H1 (cell line): ENCODE data around the gene POU2F1. TPM values are rescaled to one million over a fixed set of nuclear protein-coding genes. Genes with fewer than 3 reads are reported as not detected.

Experiments used
- CTCF ChIA-PET: fragments of 300-600 bp; sonication (Branson Sonifier 250); formaldehyde crosslinking; loops from one replicate; lab custom pipeline; 2021; ENCODE audit not compliant: partially characterized antibody; lab: Charles Lee
- POLR2A ChIA-PET: fragments of 300-600 bp; sonication (Branson Sonifier 250); formaldehyde crosslinking; loops from one replicate; lab custom pipeline; 2021; ENCODE audit warnings: inconsistent platforms; ENCODE audit not compliant: partially characterized antibody; lab: Charles Lee
- DNase-seq, 2 experiments: peaks; one replicate each; pipeline versions ENCODE4 v3.0.0 to v3.0.0-alpha.2; 2010 to 2022; ENCODE audit warnings: low spot score in 2 of 2, low read depth in 1 of 2, mixed read lengths in 1 of 2
- FAIRE-seq: peaks from 2 replicates; lab custom pipeline; 2011; peaks lifted over from hg19 to GRCh38; lab: Jason Lieb, UNC
- H2AFZ ChIP-seq: 2 replicates; pipeline ENCODE4 v1.8.1; 2012; ENCODE audit warnings: low read length, inconsistent platforms
- H2AK5ac ChIP-seq: 2 replicates; pipeline ENCODE4 v1.6.1; 2013; ENCODE audit warnings: low read depth, low read length
- H2BK120ac ChIP-seq: replicated peaks from 2 replicates; pipeline ENCODE3; 2013; ENCODE audit warnings: low read depth, low read length, inconsistent platforms
- H2BK12ac ChIP-seq: 2 replicates; pipeline ENCODE4 v1.6.1; 2013; ENCODE audit warnings: low read depth, low read length
- H2BK15ac ChIP-seq: 2 replicates; pipeline ENCODE4 v1.6.1; 2013; ENCODE audit warnings: low read length
- H2BK20ac ChIP-seq: 2 replicates; pipeline ENCODE4 v1.6.1; 2013; ENCODE audit warnings: low read length
- H2BK5ac ChIP-seq: 2 replicates; pipeline ENCODE4 v1.6.1; 2013; ENCODE audit warnings: low read depth, low read length
- H3K14ac ChIP-seq: 2 replicates; pipeline ENCODE4 v1.6.1; 2013; ENCODE audit warnings: inconsistent platforms; ENCODE audit not compliant: insufficient read length
- H3K18ac ChIP-seq: 2 replicates; pipeline ENCODE4 v1.6.1; 2013; ENCODE audit warnings: low read length; ENCODE audit errors: extremely low read depth
- H3K23ac ChIP-seq: 2 replicates; pipeline ENCODE4 v1.6.1; 2013; ENCODE audit warnings: inconsistent platforms; ENCODE audit not compliant: insufficient read length
- H3K23me2 ChIP-seq: 2 replicates; pipeline ENCODE4 v1.6.1; 2013; ENCODE audit warnings: low read depth, low read length
- H3K27ac ChIP-seq: 2 replicates; pipeline ENCODE4 v1.6.1; 2011; ENCODE audit warnings: low read depth, low read length, inconsistent platforms
- H3K27me3 ChIP-seq, 4 experiments: replicated peaks in 1 of 4; 1 replicate in 1 of 4; 2 replicates in 3 of 4; pipeline versions ENCODE4 v1.6.1 to v1.8.1; 2011 to 2013; ENCODE audit warnings: low read length in 3 of 4, mild to moderate bottlenecking in 3 of 4, inconsistent platforms in 2 of 4, mixed read lengths in 2 of 4, moderate library complexity in 1 of 4; ENCODE audit not compliant: control insufficient read depth in 3 of 4, insufficient read depth in 3 of 4; ENCODE audit errors: extremely low read depth in 1 of 4
- H3K36me3 ChIP-seq, 4 experiments: 2 replicates each; pipeline versions ENCODE4 v1.6.1 to v1.8.1; 2011 to 2013; ENCODE audit warnings: mild to moderate bottlenecking in 4 of 4, low read length in 3 of 4, moderate library complexity in 2 of 4, control low read depth in 1 of 4, inconsistent platforms in 1 of 4; ENCODE audit not compliant: insufficient read depth in 4 of 4, control insufficient read depth in 2 of 4
- H3K4ac ChIP-seq: replicated peaks from 2 replicates; pipeline ENCODE3; 2013; ENCODE audit warnings: low read length, low read depth, mixed read lengths, inconsistent platforms; ENCODE audit not compliant: insufficient read length
- H3K4me1 ChIP-seq, 4 experiments: replicated peaks in 1 of 4; 1 replicate in 1 of 4; 2 replicates in 3 of 4; pipeline versions ENCODE4 v1.6.1 to v1.8.1; 2011 to 2013; ENCODE audit warnings: low read length in 3 of 4, inconsistent platforms in 2 of 4, mixed read lengths in 1 of 4; ENCODE audit not compliant: insufficient read depth in 4 of 4, control insufficient read depth in 3 of 4
- H3K4me2 ChIP-seq, 2 experiments: 2 replicates each; pipeline versions ENCODE4 v1.6.1 to v1.8.1; 2011 to 2013; ENCODE audit warnings: low read depth in 2 of 2, low read length in 2 of 2, control low read depth in 1 of 2, inconsistent platforms in 1 of 2, mild to moderate bottlenecking in 1 of 2; ENCODE audit not compliant: insufficient read depth in 1 of 2
- H3K4me3 ChIP-seq, 4 experiments: fragments of 200-600, 300-600 bp in 1 of 4; sonication (generic), shearing (Covaris generic), sonication (Bioruptor Twin) in 1 of 4; 2 replicates each; pipeline versions ENCODE4 v1.5.1 to v1.8.1; 2011 to 2016; ENCODE audit warnings: low read length in 4 of 4, low read depth in 3 of 4, control low read depth in 2 of 4, inconsistent platforms in 2 of 4, mild to moderate bottlenecking in 2 of 4, mixed read lengths in 1 of 4, moderate library complexity in 1 of 4; ENCODE audit not compliant: insufficient read depth in 2 of 4; ENCODE audit errors: extremely low read depth in 1 of 4
- H3K56ac ChIP-seq: replicated peaks from 2 replicates; pipeline ENCODE3; 2013; ENCODE audit warnings: low read depth, mild to moderate bottlenecking, mixed read lengths, low read length, inconsistent platforms; ENCODE audit not compliant: insufficient read length
- H3K79me1 ChIP-seq: 2 replicates; pipeline ENCODE4 v1.6.1; 2013; ENCODE audit warnings: low read depth, low read length, control low read depth
- H3K79me2 ChIP-seq, 2 experiments: 2 replicates each; pipeline versions ENCODE4 v1.6.1 to v1.8.1; 2012 to 2013; ENCODE audit warnings: low read length in 2 of 2, mild to moderate bottlenecking in 2 of 2, inconsistent platforms in 1 of 2; ENCODE audit not compliant: insufficient read depth in 2 of 2, control insufficient read depth in 1 of 2
- H3K9ac ChIP-seq, 4 experiments: replicated peaks in 1 of 4; 1 replicate in 1 of 4; 2 replicates in 3 of 4; pipeline versions ENCODE4 v1.6.1 to v1.8.1; 2011 to 2013; ENCODE audit warnings: low read depth in 3 of 4, low read length in 3 of 4, control low read depth in 2 of 4, mild to moderate bottlenecking in 2 of 4, moderate library complexity in 2 of 4, inconsistent platforms in 1 of 4; ENCODE audit errors: extremely low read depth in 1 of 4
- H3K9me3 ChIP-seq, 2 experiments: 2 replicates each; pipeline versions ENCODE4 v1.6.1 to v1.8.1; 2012 to 2013; ENCODE audit warnings: mild to moderate bottlenecking in 2 of 2, moderate library complexity in 2 of 2, control low read depth in 1 of 2, inconsistent platforms in 1 of 2, low read depth in 1 of 2, low read length in 1 of 2, mixed read lengths in 1 of 2; ENCODE audit not compliant: insufficient read depth in 2 of 2
- H4K20me1 ChIP-seq, 2 experiments: replicated peaks in 1 of 2; 2 replicates each; pipeline versions ENCODE3 to v1.8.1; 2011 to 2013; ENCODE audit warnings: inconsistent platforms in 2 of 2, low read length in 2 of 2, mild to moderate bottlenecking in 1 of 2; ENCODE audit not compliant: insufficient read depth in 2 of 2, control insufficient read depth in 1 of 2
- H4K5ac ChIP-seq: 2 replicates; pipeline ENCODE4 v1.6.1; 2013; ENCODE audit warnings: low read length, low read depth, mixed read lengths, inconsistent platforms; ENCODE audit not compliant: insufficient read length
- H4K8ac ChIP-seq: 2 replicates; pipeline ENCODE4 v1.8.0; 2013; ENCODE audit warnings: mild to moderate bottlenecking, moderate library complexity, low read length, inconsistent platforms; ENCODE audit not compliant: insufficient read depth; ENCODE audit errors: extremely low read depth
- H4K91ac ChIP-seq: replicated peaks from 2 replicates; pipeline ENCODE3; 2013; ENCODE audit warnings: low read length, mixed read lengths, inconsistent platforms; ENCODE audit not compliant: insufficient read length
- CHD2 ChIP-seq: IDR thresholded peaks from 2 replicates; pipeline ENCODE4 v1.6.1; 2012; ENCODE audit warnings: low read length, improper control_type of control experiment
- WGBS, 2 experiments: shearing (Covaris generic) in 1 of 2; methylation state at CpG; one replicate each; pipeline versions ENCODE4 v1.1.6 to v1.1.7; 2013 to 2015; ENCODE audit warnings: low lambda C conversion rate in 2 of 2, mixed read lengths in 2 of 2, inconsistent platforms in 1 of 2, low coverage in 1 of 2, missing lambda C conversion rate in 1 of 2; ENCODE audit not compliant: insufficient replicate concordance in 2 of 2, insufficient coverage in 1 of 2, insufficient read length in 1 of 2; ENCODE audit errors: extremely low coverage in 1 of 2, missing lambda C conversion rate in 1 of 2; 5-methylcytosine and 5-hydroxymethylcytosine counted together
- polyA plus RNA-seq, 7 experiments: library from polyadenylated mRNA; depleted of rRNA in 3 of 7; stranded (reverse) in 5 of 7; unstranded in 2 of 7; fragments of >200 nt in 5 of 7; fragments of 200-250 nt in 2 of 7; gene quantifications; 1 replicate in 5 of 7; 2 replicates in 1 of 7; 4 replicates in 1 of 7; pipeline versions ENCODE4 v1.2.1 to v1.2.3, GENCODE V29; 2011 to 2013; ENCODE audit warnings: missing spikeins in 2 of 7, mixed read lengths in 2 of 7
- total RNA-seq: library from RNA; stranded (reverse); fragmentation: NEBNext Ultra II Directional; extraction: Animal tissue kit (Norgen Biotek cat#: 25700); gene quantifications from 2 replicates; pipeline ENCODE4 v1.2.1, GENCODE V29; 2021

Gene POU2F1
- total and polyA plus RNA-seq, 2 of the 8 experiments (the other 6 are each of a cell fraction or from before 2014, with no cell fraction given): 37.0 to 57.2 TPM

GRCh38 chr1:167199656-167200055 is 21.0 kb upstream of the POU2F1 start:
- Histone ChIP-seq H3K27ac (no peak overlapping the region), H2BK20ac (no peak overlapping the region), H4K5ac (no peak overlapping the region), H3K14ac (no peak overlapping the region), H2BK5ac (no peak overlapping the region), H2AK5ac (no peak overlapping the region), H4K20me1 (no peaks in the 10 kb centered on the region), H3K27me3 (no peaks in the 10 kb centered on the region), H3K79me1 (no peaks in the 10 kb centered on the region), H3K4me1 (no peaks in the 10 kb centered on the region; a peak in 2 of 7 replicates), H3K4me3 (no peak overlapping the region), H2AFZ (no peak overlapping the region), H3K4ac (no peak overlapping the region), H3K9ac (no peak overlapping the region), H3K36me3 (no peaks in the 10 kb centered on the region), H3K9me3 (0 out of 4 replicates have a peak, but pooled peaks cover 0 to 2% of the 10 kb centered on the region in 2 experiments), H4K91ac (no peak overlapping the region), H2BK120ac (no peak overlapping the region), H2BK15ac (no peak overlapping the region), H3K23me2 (no peaks in the 10 kb centered on the region), H3K23ac (no peak overlapping the region), H3K56ac (no peak overlapping the region), H4K8ac (no peak overlapping the region), H3K18ac (no peak overlapping the region), H3K79me2 (no peaks in the 10 kb centered on the region), H2BK12ac (no peak overlapping the region), H3K4me2 (no peak overlapping the region)
- CTCF ChIA-PET: interaction anchor here (0.6 to 2.2 kb wide), 6 partner anchors 8 to 95 kb away, joined by 3 to 11 read pairs (median 4); partner anchors contain the start of gene POU2F1
- no peak for TF ChIP-seq CHD2
- WGBS, 2 experiments: 85% methylated on average over 2 of the region's 2 CpGs; no CpG with 5 or more reads in 1 of the 2 experiments
- DNase-seq (no peak), FAIRE-seq (no peak)
- POLR2A ChIA-PET: interaction anchor here (1.6 kb wide), 1 partner anchor 21 kb away, joined by 7 read pairs; the partner anchor contains the start of gene POU2F1
